Subcutaneous abdominal adipose tissue (tissue), 5 donors: ENCODE results near the gene CACTIN.

Source experiments
- H3K27ac ChIP-seq: one replicate; pipeline ENCODE4 v1.7.0; 2013; ENCODE audit warnings: low read depth, mild to moderate bottlenecking, inconsistent platforms, low read length, moderate library complexity
- H3K27me3 ChIP-seq, 5 donors: one replicate each; pipeline ENCODE4 v1.7.0; 2013; ENCODE audit warnings: low read length in 5 of 5, inconsistent platforms in 1 of 5; ENCODE audit not compliant: control insufficient read depth in 5 of 5, insufficient read depth in 4 of 5
- H3K36me3 ChIP-seq, 5 donors: one replicate each; pipeline ENCODE4 v1.7.0; 2013; ENCODE audit warnings: low read length in 5 of 5; ENCODE audit not compliant: control insufficient read depth in 5 of 5, insufficient read depth in 5 of 5
- H3K4me1 ChIP-seq, 5 donors: one replicate each; pipeline ENCODE4 v1.7.0; 2013; ENCODE audit warnings: low read length in 5 of 5, mild to moderate bottlenecking in 3 of 5, moderate library complexity in 1 of 5; ENCODE audit not compliant: control insufficient read depth in 5 of 5, insufficient read depth in 5 of 5
- H3K4me3 ChIP-seq, 5 donors: one replicate each; pipeline ENCODE4 v1.7.0; 2013; ENCODE audit warnings: low read length in 5 of 5, low read depth in 1 of 5
- H3K9ac ChIP-seq, 5 donors: one replicate each; pipeline ENCODE4 v1.7.0; 2013; ENCODE audit warnings: low read length in 5 of 5, mild to moderate bottlenecking in 4 of 5, moderate library complexity in 3 of 5
- H3K9me3 ChIP-seq, 5 donors: one replicate each; pipeline ENCODE4 v1.7.0; 2013; ENCODE audit warnings: low read length in 5 of 5; ENCODE audit not compliant: control insufficient read depth in 5 of 5
- donor health status: healthy.
- donor health status: healthy.
- donor health status: healthy.
- donor health status: healthy.
- donor health status: healthy.

Gene CACTIN

DNA sequence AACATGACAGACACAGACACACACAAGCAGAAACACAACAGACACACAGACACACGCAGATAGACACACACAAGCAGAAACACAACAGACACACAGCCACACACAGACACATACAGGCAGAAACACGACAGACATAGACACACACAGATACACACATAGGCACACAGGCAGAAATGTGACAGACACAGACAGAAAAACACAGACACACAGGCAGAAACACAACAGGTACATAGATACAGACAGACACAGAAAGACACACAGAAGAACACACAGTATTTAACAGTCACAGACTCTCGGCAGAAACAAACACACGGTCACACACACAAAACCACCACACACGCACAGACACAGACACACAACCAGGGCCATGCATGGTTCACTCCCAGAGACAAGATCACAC is 20.8 kb downstream of the CACTIN start:
- H3K27ac ChIP-seq, result no peak overlapping the region
- peak overlapping the region; percentile 7 to 67 (median 56) for H3K4me3 ChIP-seq
- H3K27me3 ChIP-seq, result peaks cover 6 to 26% (median 15%) of the 10 kb centered on the region in 5 donors
- no peaks in the 10 kb centered on the region for H3K9me3 ChIP-seq
- H3K9ac ChIP-seq, result peak overlapping the region in 1 of 5 donors; percentile 67
- H3K4me1 ChIP-seq, result peaks cover 0 to 67% (median 44%) of the 10 kb centered on the region in 5 donors
- peaks cover 0 to under 1% (median 0%) of the 10 kb centered on the region in 5 donors for H3K36me3 ChIP-seq

DNA sequence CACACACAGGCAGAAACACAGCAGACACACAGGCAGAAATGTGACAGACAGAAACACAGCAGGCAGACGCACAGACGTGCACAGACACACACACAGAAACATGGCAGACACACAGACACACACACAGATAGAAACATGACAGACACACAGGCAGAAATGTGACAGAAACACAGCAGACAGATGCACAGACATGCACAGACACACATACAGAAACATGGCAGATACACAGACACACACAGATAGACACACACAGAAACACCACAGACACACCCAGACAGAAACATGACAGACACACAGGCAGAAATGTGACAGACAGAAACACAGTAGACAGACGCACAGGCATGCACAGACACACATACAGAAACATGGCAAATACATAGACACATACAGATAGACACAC is 21.2 kb downstream of the CACTIN start:
- H3K36me3 ChIP-seq, result peaks cover 0 to 1% (median 0%) of the 10 kb centered on the region in 5 donors
- peak overlapping the region in 1 of 5 donors; percentile 67 for H3K9ac ChIP-seq
- H3K4me3 ChIP-seq, result peak overlapping the region in 4 of 5 donors; percentile 7 to 67 (median 60)
- H3K9me3 ChIP-seq, result no peaks in the 10 kb centered on the region
- H3K27ac ChIP-seq, result no peak overlapping the region
- peaks cover 6 to 26% (median 15%) of the 10 kb centered on the region in 5 donors for H3K27me3 ChIP-seq
- H3K4me1 ChIP-seq, result peaks cover 0 to 65% (median 44%) of the 10 kb centered on the region in 5 donors

DNA sequence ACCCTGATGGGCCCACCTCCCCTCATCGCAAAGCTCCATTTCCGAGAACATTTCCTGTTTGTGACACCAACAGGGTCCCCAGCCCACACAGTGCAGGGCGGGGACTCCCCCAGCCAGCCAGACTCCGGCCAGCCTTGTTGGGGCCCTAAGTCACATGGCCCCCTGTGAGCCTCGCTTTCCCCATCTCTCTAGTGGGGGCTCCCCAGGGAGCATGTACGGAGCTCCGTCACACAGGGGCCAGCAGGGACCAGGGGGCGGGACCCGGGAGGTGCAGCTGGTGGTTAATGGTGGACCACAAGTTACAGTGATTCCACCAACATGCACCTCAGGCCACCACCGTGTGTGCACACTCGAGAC is 21.6 kb downstream of the CACTIN start:
- peaks cover 0 to 5% (median 0%) of the 10 kb centered on the region in 5 donors for H3K36me3 ChIP-seq
- peaks cover 6 to 26% (median 15%) of the 10 kb centered on the region in 5 donors for H3K27me3 ChIP-seq
- no peaks in the 10 kb centered on the region for H3K9me3 ChIP-seq
- peak overlapping the region in 3 of 5 donors; percentile 33 to 67 (median 56) for H3K4me3 ChIP-seq
- H3K27ac ChIP-seq, result no peak overlapping the region
- peaks cover 0 to 61% (median 40%) of the 10 kb centered on the region in 5 donors for H3K4me1 ChIP-seq
- peak overlapping the region in 1 of 5 donors; percentile 4 for H3K9ac ChIP-seq

DNA sequence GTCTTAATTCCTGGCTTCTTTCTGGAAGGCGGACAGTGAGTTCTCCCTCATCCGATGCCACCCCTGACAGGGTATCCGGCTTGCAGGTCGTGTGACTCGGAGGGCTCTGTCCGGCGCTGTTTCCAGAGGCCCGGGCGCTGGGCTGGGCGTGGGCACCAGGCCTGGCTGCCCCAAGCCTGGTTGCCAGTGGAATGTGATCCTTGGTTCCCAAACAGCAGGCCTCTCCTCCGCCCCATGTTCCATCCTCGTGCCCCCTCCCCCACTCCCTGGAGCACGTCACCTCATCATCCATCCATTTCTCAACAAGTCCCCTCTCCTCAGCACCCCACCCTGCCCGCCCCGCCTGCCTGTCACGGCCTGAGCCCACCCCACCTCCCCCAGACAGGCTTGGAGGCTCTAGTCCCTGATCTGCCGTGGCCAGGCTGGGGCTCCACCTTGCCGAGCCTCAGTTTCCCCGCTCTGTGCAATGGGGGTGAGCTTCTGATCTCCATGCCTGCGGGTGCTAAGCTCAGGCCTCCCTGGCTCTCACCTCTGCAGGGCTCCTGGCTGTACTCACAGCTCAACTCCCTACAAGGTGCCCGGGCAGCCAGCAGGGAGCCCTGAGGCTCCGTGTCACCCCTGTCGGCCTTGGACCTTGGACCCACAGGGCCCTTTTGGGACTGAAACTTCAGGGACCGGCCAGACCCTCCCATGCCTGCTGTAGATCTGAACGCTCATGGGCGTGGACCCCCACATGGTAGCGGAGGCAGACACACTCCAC is 22.2 kb downstream of the CACTIN start:
- Histone ChIP-seq H3K36me3 (peaks cover 0 to 9% (median 0%) of the 10 kb centered on the region in 5 donors), H3K9ac (no peak overlapping the region), H3K9me3 (no peaks in the 10 kb centered on the region), H3K27ac (no peak overlapping the region), H3K27me3 (peaks cover 6 to 26% (median 15%) of the 10 kb centered on the region in 5 donors), H3K4me3 (peak overlapping the region in 2 of 5 donors; percentile 33 to 67), H3K4me1 (peaks cover 0 to 57% (median 36%) of the 10 kb centered on the region in 5 donors)

DNA sequence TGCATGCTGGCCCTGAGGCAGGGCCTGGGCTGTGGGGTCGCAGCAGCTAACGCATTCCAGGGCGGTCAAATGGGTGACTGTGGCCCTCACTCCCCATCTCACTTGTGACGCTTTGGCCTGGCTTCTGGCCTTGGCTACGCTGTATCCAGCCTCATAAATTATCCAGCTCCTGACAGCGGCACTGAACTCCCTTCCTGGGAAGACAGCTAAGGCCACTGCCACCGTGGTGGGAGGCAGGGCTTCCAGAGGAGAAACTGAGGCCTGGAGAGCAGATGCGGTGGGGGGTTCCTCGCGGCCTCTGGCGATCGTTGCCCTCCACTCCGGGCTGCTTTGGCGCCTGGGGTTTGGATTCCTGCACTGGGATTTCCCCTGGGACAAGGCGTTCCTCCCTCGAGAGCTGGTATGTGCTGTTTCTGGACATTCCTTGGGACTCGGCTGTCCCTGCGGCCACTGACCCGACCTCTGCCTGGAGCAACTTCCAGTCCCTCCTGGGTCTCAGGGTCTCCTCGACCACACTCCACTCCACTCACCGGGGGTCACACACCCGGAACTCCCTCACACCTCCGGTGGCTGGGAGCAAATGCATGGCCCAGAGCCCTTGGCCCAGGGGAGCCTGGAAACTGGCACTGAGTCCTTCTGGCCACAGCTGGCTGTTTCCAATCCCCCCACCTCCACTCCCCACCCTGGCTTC is 23.3 kb downstream of the CACTIN start:
- Histone ChIP-seq H3K27ac (no peak overlapping the region), H3K27me3 (peaks cover 6 to 26% (median 15%) of the 10 kb centered on the region in 5 donors), H3K4me3 (no peak overlapping the region), H3K4me1 (peaks cover 0 to 47% (median 29%) of the 10 kb centered on the region in 5 donors), H3K9ac (no peak overlapping the region), H3K9me3 (no peaks in the 10 kb centered on the region), H3K36me3 (peaks cover 0 to 9% (median 0%) of the 10 kb centered on the region in 5 donors)

DNA sequence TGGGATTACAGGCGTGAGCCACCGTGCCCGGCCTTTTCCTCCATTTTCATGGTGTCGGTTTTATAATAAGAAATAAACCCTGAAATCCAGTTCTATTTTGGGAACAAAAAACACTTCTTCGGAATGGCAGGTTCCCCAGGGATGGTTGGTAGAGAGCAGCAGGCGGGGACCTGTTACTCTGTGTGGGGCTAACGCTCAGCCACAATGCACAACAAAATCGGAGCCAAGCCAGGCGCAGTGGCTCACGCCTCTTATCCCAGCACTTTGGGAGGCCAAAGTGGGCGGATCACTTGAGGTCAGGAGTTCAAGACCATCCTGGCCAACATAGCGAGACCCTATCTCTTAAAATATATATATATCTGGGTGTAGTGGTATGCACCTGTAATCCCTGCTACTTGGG is 25.6 kb downstream of the CACTIN start:
- no peak overlapping the region for H3K9ac ChIP-seq
- H3K4me3 ChIP-seq, result no peak overlapping the region
- H3K27ac ChIP-seq, result no peak overlapping the region
- no peaks in the 10 kb centered on the region for H3K9me3 ChIP-seq
- H3K4me1 ChIP-seq, result peaks cover 0 to 26% (median 6%) of the 10 kb centered on the region in 5 donors
- peaks cover 4 to 16% (median 13%) of the 10 kb centered on the region in 5 donors for H3K27me3 ChIP-seq
- peaks cover 0 to 9% (median 0%) of the 10 kb centered on the region in 5 donors for H3K36me3 ChIP-seq

DNA sequence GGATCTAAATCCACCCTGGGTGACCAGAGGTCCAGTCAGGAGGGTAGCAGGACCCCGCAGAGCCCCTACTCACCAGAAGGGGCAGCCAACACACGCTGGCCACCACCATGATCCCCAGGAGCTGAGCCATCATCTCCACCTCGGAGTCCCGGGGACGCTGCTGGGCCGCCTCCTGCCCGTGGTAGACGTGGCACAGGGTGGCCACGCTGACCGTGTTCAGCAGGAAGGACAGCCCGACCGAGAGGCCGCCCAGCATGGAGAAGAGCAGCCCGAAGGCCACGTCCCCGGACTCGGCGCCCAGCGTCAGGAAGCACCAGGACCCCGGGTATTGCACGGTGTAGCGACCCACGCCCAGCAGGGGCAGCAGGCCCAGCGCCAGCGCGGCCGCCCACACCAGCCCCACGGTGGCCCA is 26.8 kb downstream of the CACTIN start:
- Histone ChIP-seq H3K4me3 (no peak overlapping the region), H3K36me3 (peaks cover 0 to 9% (median 0%) of the 10 kb centered on the region in 5 donors), H3K9me3 (no peaks in the 10 kb centered on the region), H3K9ac (no peak overlapping the region), H3K27ac (no peak overlapping the region), H3K27me3 (peaks cover 0 to 10% (median 3%) of the 10 kb centered on the region in 5 donors), H3K4me1 (peaks cover 0 to 13% (median 0%) of the 10 kb centered on the region in 5 donors)

DNA sequence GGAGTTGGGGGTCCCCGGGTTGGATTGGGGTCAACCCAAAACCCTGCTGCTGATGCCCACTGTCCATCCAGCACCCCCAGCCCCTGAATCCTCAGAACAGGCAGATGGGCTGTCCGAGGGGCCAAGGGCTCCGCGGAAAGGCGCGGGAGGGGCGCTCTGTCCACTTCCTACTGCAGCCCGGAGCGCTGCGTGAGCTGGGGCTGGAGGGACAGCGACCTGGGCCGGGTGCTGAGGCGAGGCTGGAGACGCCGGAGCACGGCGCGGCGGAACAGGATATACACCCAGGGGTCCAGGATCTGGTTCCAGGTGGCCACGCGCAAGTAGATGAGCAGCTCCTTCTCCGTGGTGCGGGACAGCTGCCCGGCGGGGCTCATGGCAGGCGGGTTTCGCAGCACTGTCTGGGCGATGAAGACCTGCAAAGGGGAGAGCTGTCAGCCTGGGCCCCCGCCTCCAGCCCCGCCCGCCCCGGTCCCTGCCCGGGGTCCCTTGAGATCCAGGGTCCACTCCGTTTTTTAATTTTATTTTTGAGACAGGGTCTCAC is 31.0 kb downstream of the CACTIN start:
- Histone ChIP-seq H3K9ac (no peak overlapping the region), H3K9me3 (no peaks in the 10 kb centered on the region), H3K4me3 (no peak overlapping the region), H3K27ac (no peak overlapping the region), H3K27me3 (no peaks in the 10 kb centered on the region), H3K36me3 (peaks cover 0 to 9% (median 0%) of the 10 kb centered on the region in 5 donors), H3K4me1 (no peaks in the 10 kb centered on the region)

DNA sequence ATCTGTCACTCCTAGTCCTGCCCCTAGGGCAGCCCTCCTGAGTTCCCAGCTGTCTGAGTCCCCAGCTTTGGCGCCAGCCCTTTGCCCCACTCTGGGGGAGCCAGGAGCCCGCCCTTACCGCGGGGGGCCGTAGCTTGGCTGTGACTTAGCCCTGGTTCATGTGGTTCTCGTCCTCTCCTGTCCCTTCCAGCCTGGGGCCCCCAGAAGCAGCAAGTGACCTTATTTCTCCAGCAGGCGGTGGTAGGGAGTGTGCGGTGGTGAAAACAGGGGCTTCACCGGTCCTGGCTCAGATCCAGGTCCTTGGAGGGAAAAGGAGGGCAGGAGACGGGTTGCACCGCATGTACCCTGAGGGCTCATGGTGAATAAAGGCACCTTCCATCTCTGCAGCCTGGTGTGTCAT is 33.4 kb downstream of the CACTIN start:
- no peak overlapping the region for H3K27ac ChIP-seq
- H3K4me1 ChIP-seq, result no peaks in the 10 kb centered on the region
- H3K27me3 ChIP-seq, result no peaks in the 10 kb centered on the region
- H3K4me3 ChIP-seq, result no peak overlapping the region
- no peak overlapping the region for H3K9ac ChIP-seq
- no peaks in the 10 kb centered on the region for H3K9me3 ChIP-seq
- H3K36me3 ChIP-seq, result no peaks in the 10 kb centered on the region
